IPS DF 19.7 (cell line): ENCODE measurements around the gene SLC43A2.

Experiments used
- DNase-seq: peaks from one replicate; pipeline ENCODE4 v3.0.0-alpha.2; 2013; ENCODE audit warnings: low read depth, low spot score

SLC43A2 gene

DNA sequence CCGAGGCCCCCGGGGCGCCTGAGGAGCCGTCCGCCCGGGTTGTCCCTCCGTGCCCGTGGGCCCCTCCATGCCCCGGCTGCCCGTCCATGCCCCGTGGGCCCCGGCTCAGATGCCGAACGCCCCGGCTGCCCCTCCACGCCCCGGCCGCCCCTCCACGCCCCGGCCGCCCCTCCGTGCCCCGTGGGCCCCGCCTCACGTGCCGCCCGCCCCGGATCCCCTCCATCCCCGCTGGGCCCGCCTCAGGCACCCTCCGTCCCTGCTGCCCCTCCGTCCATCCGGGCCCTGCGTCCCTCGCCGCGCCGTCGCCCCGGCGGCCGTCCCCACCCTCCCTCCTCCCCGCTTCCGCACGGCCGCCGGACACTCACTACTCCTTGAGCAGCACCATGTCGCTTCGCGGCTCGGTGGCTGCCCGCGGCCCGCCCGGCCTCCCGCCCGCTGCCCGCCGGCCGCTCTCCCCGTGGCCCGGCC is 66.4 kb downstream of the SLC43A2 start:
- no peak for DNase-seq

DNA sequence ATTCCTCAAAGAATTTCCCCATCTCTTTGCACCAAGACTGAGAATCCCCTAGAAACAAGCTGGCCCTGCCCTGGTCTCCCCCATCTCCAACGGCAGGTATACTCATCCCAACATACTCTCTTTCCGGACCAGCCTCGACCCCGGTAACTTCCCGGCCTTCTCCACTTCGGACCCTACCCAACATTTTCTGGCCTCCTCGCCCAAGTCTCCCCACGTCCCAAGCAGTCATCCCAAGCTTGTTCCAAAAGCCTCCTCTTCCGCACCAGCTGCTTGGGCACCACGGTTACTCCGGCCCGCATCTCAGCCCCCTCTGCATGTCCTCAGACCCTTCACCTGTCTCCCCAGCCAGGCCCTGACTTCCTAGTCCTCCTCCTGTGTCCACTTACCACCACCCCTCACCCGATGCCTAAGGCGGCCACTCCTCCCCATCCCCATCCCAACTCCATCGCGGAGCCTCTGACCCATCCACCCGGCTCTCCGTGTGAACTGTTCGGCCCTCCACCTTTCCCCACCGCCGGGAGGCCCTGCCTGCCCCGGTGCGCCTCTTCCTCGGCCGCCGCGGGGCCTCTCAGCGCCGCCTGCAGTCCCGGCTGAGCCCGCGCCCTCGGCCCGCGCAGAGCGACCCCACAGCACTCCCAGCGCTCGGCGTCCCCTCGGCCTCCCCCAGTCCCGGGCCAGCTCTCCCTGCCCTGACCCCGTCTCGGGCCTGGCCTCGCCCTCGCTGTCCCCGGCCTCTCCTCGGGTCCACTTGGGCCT is 67.0 kb downstream of the SLC43A2 start:
- DNase-seq, result no peak

- no peak for DNase-seq
Measured at GRCh38 chr17:1560858-1561355, 67.7 kb downstream of the SLC43A2 start.

GRCh38 chr17:1560101-1560857 is 68.4 kb downstream of the SLC43A2 start:
- DNase-seq, result no peak

DNA sequence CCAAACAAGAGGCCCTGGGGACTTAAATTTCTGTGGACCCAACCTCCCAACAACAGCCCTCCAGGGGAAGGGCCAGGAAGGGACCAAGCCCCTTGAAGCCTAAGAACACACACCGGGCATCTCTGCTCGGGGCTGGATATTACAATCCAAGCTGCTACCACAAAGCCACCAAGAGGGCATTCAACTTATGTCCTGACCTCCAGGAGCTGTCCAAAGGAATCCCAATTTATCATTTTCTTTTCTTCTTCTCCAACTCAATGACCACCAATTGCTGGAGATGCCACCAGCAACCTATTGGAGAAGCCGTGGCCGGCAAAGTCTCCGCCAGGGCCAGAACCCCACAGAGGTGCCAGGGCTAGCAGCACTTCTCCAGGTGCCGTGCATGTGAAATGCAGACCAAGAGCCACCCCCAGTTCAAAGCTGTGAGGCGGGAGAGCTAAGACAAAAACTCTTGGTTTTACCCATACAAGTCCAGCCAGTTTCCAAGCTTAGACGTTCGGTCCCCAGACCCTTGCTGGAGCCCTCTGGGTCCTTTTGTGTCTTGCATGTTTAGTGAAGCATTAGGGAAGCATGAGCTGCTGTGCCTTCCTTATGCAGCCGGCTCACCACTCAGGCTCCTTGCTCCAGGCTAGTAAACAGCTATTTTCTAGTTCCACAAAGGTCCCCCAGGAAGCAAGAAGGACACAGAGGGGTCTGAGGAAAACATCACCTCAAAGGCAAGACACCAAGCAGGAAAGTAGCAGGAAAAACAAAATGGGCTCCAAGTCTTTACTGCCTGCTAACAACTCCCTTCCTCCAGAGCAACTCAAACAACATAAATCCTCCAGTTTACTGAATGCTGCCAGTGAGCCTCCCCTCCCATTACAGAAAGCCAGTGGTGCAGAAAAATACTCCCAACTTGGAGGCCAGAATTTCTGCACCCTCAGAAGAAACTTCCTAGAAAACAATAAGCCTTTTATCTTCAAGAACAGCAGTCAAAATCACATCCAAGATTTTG is 69.3 kb downstream of the SLC43A2 start:
- DNase-seq, result no peak

DNA sequence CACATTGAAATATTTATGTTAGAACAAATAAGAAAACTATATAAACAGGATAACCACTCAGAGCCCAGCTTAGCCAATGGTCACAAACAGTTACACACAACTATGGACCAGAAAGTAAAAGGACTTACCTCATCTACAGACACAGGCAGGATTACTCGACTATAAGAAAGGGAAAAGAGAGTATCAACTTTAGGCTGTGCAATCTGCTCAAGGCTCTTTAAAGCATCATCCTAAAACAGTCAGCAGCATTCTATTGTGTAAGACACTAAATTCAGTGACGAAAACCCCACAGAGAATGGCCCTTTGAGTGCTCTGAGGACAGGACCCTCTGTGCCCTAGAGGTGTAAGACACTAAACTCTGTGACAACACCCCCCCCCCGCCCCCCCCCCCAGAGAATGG is 70.2 kb downstream of the SLC43A2 start:
- DNase-seq, result no peak

DNA sequence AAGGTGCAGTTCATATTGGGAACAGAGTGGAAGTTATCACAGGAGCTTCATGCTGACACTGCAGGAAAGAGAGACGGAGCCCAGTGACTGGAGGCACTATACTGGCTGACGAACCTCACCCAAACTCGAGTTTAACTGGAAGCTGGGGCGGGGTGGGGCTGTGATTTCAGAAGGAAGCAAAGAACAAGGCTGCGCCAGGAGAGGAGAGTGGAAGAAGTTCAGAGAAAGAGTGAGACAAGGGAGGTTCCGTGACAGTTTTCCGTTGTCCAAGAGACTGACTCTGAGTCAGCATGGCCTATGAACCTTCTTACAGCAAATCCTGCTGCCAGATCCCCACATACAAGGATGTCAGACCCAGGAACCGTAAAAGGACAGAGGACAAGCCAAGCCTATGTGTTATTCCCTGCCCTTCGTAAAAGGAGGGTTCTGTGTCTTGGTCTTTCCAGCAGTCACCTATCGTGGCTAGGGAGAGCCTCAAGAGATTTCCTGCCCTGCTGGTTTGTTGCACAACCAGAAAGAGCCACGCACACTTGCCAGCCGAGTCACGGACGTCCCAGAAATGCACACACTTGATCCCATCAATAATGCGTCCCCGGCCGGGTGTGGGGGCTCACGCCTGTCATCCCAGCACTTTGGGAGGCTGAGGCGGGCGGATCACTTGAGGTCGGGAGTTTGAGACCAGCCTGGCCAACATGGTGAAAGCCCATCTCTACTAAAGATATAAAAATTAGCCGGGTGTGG is 71.1 kb downstream of the SLC43A2 start:
- no peak for DNase-seq

GRCh38 chr17:1555651-1556471 is 72.8 kb downstream of the SLC43A2 start:
- no peak for DNase-seq

DNA sequence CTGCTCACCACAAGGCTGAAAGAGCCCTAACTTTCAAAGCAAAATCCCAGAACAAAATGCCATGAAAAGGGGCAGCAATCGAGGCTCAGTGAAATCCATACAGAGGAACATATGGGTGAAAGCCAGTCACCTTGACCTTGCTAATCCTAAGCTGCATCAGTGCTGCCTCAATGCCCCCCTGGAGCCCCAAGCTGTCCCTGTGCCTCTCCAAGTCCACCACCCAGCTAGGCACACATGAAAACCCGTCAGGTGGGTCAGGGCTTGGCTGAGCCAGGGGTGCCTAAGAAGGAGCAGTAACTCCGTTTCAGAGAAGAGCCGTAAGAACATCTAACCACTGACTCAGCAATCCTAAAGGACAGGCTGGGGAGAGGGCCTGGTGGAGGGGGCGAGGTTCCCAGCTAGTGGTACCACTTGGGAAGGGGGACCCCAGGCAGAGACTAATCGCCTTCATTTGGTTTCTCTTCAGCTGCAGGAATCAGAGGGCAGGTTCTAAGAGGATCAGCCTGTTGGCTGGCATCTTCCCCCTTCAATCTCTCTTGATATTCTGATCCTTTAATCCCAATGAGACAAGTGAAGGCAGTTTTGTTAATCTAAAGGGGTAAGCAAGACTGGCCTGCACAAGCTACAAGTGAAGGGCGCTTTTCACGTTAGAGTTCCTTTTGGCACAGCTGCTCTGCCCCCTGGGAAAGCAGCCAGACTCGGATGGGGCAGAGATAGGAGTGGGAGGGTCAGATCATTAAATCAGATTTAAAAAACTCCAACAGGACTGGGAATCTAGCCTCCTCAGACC is 73.7 kb downstream of the SLC43A2 start:
- DNase-seq, result no peak

GRCh38 chr17:1553354-1554266 is 75.0 kb downstream of the SLC43A2 start:
- DNase-seq, result no peak

GRCh38 chr17:1552932-1553331 is 75.7 kb downstream of the SLC43A2 start:
- DNase-seq, result no peak

- DNase-seq, result no peak
Measured at GRCh38 chr17:1551741-1552140, 76.9 kb downstream of the SLC43A2 start.

- DNase-seq, result no peak
Measured at GRCh38 chr17:1548032-1548431, 80.6 kb downstream of the SLC43A2 start.

DNA sequence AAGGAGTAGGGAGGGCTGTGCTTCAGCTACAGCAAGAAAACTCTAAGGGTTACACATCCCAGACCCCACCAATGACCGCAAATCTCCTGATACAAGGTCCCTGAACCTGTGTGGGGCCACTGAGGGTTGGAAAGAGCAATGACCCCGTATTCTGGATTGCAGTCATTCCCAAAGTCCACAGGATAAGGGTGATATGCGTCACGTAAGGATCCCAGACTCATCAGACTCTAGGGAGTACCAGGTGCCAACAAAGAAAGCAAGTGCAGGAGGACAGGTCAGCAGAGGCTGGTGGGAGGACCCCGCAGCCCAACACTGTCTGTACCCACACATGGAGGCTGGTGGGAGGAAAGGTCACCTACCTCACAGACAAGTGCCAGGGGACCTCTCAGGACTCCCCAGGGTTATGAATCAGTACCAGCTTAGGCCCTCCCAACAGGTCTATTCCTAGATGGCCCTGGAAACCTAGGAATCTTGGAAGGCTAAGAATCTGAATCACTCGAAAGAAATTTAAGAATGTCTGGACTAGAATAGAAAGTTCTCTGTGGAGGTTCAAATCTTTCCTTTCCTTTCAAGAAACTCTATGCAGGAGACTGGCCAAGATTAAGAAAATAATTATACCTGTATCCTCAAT is 82.2 kb downstream of the SLC43A2 start:
- DNase-seq, result no peak

DNA sequence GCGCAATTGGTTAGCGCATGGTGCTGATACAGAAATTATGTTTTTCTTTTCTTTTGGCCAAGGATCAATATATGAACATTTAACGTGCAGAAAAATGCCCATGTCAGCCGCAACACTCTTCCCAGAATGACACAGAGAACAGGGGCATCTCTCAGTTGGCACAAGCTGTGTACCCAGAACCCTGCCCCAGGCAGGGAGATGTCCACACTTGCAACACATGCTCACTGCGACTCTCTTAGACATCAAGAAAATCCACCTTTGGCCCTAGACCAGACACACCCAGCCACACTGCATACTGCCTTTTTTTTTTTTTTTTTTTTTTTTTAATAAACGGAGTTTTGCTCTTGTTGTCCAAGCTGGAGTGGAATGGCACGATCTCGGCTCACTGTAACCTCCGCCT is 83.0 kb downstream of the SLC43A2 start:
- no peak for DNase-seq

DNA sequence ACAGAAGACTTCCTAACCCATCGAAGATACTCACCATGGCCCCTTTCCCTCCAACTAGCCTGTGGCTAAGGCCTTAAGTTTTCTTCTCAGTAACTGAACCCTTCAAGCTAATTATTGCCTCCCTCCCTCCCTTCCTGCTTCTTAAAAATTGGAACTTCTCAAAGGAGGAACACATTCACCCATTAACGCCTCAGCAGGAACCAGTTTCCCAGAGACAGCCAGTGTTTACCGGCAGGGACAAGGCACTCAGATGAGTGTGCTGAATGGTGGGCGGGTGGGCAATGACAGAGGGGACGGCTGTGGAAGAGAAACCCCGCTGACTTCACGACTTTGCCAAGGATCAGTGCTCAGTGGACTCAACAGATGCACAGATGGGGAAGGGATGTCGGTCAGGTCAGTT is 86.3 kb downstream of the SLC43A2 start:
- DNase-seq, result no peak

DNA sequence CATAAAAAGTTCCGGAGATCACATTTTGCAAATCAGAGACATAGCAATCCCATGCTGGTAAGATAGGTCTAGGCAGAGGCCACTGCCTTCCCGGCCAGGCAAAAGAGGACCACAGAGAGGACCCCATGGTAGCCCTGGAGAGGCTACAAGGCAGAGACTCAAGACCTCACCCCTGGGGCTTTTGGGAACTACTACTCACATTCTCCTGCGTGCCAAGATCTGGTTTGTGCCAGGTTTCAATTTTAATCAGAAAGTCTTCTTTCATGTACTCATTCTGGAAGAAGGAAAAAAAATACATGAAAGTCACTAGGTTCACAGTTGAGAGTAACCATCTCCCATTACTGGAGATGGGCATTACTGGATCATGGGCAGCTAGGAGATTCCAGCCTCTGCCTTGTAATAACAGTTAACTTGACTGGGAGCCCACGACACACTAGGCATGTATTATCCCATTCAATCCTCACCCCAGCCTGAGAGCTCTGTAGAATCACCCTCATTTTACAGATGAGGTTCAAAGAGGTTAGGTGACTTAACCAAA is 87.2 kb downstream of the SLC43A2 start:
- DNase-seq, result no peak
